ENCODE data around the gene DACH1.

DACH1 gene

GRCh38 chr13:71771144-71771543 lies 95.9 kb downstream of the DACH1 start:
- DNase-seq = no peak

GRCh38 chr13:71770710-71771109 lies 96.3 kb downstream of the DACH1 start:
- no peak for DNase-seq

- no peak for DNase-seq
Measured at GRCh38 chr13:71768881-71769280, 98.1 kb downstream of the DACH1 start.

- no peak for DNase-seq
Measured at GRCh38 chr13:71759651-71760511, 107.1 kb downstream of the DACH1 start.

- no peak for DNase-seq
Measured at GRCh38 chr13:71758828-71759227, 108.2 kb downstream of the DACH1 start.

- no peak for DNase-seq
Measured at GRCh38 chr13:71754407-71754974, 112.5 kb downstream of the DACH1 start.

GRCh38 chr13:71752775-71753513 lies 114.1 kb downstream of the DACH1 start:
- DNase-seq = no peak

- no peak for DNase-seq
Measured at GRCh38 chr13:71751073-71751472, 115.9 kb downstream of the DACH1 start.

- no peak for DNase-seq
Measured at GRCh38 chr13:71730267-71730666, 136.7 kb downstream of the DACH1 start.

GRCh38 chr13:71729441-71729840 lies 137.6 kb downstream of the DACH1 start:
- DNase-seq = no peak

GRCh38 chr13:71727662-71728061 lies 139.3 kb downstream of the DACH1 start:
- DNase-seq = no peak

- DNase-seq = no peak
Measured at GRCh38 chr13:71727042-71727441, 140.0 kb downstream of the DACH1 start.

- DNase-seq = no peak
Measured at GRCh38 chr13:71722206-71722605, 144.8 kb downstream of the DACH1 start.

GRCh38 chr13:71721104-71721503 lies 145.9 kb downstream of the DACH1 start:
- DNase-seq = no peak

GRCh38 chr13:71718931-71719330 lies 148.1 kb downstream of the DACH1 start:
- DNase-seq = no peak

- no peak for DNase-seq
Measured at GRCh38 chr13:71714802-71715375, 152.1 kb downstream of the DACH1 start.

GRCh38 chr13:71712988-71713653 lies 153.9 kb downstream of the DACH1 start:
- DNase-seq = no peak

- no peak for DNase-seq
Measured at GRCh38 chr13:71704656-71705055, 162.3 kb downstream of the DACH1 start.

- DNase-seq = no peak
Measured at GRCh38 chr13:71703138-71703537, 163.9 kb downstream of the DACH1 start.

- DNase-seq = no peak
Measured at GRCh38 chr13:71702253-71702652, 164.8 kb downstream of the DACH1 start.

- no peak for DNase-seq
Measured at GRCh38 chr13:71701741-71702140, 165.3 kb downstream of the DACH1 start.

GRCh38 chr13:71699342-71699741 lies 167.7 kb downstream of the DACH1 start:
- DNase-seq = no peak

GRCh38 chr13:71695662-71696061 lies 171.3 kb downstream of the DACH1 start:
- no peak for DNase-seq
